GM12878 (cell line): Measurements from ENCODE around the gene DERA. TPM values are rescaled to one million over a fixed set of nuclear protein-coding genes. Genes with fewer than 3 reads are reported as not detected.

ENCODE experiments used
- ATAC-seq: fragments of 200-7000 bp; cut with Tn5 transposase; 3 replicates; pipeline ENCODE4 v1.9.1; 2020; ENCODE audit warnings: mild to moderate bottlenecking, moderate library complexity
- BruUV-seq: library from RNA; stranded (reverse); fragments of 400-500 nt; replicated peaks from 2 replicates; lab custom pipeline; 2021; lab: Mats Ljungman, UMichigan
- CTCF ChIA-PET: fragments of 300-600 bp; sonication (Branson Sonifier 250); formaldehyde crosslinking; extraction: SDS; loops from one replicate; lab custom pipeline; 2021; ENCODE audit warnings: inconsistent platforms; lab: Yijun Ruan, JAX
- POLR2A ChIA-PET: fragments of 350-600 bp; formaldehyde crosslinking; extraction: SDS; loops from one replicate; lab custom pipeline; 2021; ENCODE audit warnings: inconsistent platforms; lab: Charles Lee
- RAD21 ChIA-PET: fragments of 300-600 bp; sonication (Branson Sonifier 250); formaldehyde crosslinking; loops from one replicate; lab custom pipeline; 2023; ENCODE audit warnings: antibody characterized with exemption; ENCODE audit not compliant: unreplicated experiment; lab: Charles Lee
- SMC1A ChIA-PET: fragments of 300-600 bp; sonication (Branson Sonifier 250); formaldehyde crosslinking; loops from one replicate; lab custom pipeline; 2023; ENCODE audit not compliant: unreplicated experiment, uncharacterized antibody; lab: Charles Lee
- DNase-seq: peaks from one replicate; pipeline ENCODE4 v3.0.0-alpha.2; 2011; ENCODE audit warnings: low read depth, low spot score
- FAIRE-seq: peaks from 3 replicates; lab custom pipeline; 2011; peaks lifted over from hg19 to GRCh38; lab: Jason Lieb, UNC
- H2AFZ ChIP-seq: 2 replicates; pipeline ENCODE4 v1.6.0; 2011; ENCODE audit warnings: low read depth, low read length, control low read depth; ENCODE audit not compliant: control insufficient read depth
- H3K27ac ChIP-seq: 2 replicates; pipeline ENCODE4 v1.5.1; 2011; ENCODE audit warnings: control low read depth; ENCODE audit not compliant: control insufficient read depth, insufficient read depth
- H3K27me3 ChIP-seq, 2 experiments: replicated peaks in 1 of 2; 2 replicates each; pipeline versions ENCODE4 v1.6.0 to v1.6.1; 2011; ENCODE audit warnings: low read length in 1 of 2; ENCODE audit not compliant: control insufficient read depth in 2 of 2, insufficient read depth in 2 of 2
- H3K36me3 ChIP-seq, 2 experiments: 2 replicates each; pipeline ENCODE4 v1.5.1; 2011; ENCODE audit warnings: low read length in 1 of 2; ENCODE audit not compliant: control insufficient read depth in 2 of 2, insufficient read depth in 2 of 2
- H3K4me1 ChIP-seq: 2 replicates; pipeline ENCODE4 v1.6.1; 2011; ENCODE audit warnings: mild to moderate bottlenecking, low read length, moderate library complexity, mixed read lengths; ENCODE audit not compliant: control insufficient read depth, insufficient read depth
- H3K4me2 ChIP-seq: 2 replicates; pipeline ENCODE4 v1.6.0; 2011; ENCODE audit warnings: control low read depth; ENCODE audit not compliant: control insufficient read depth, insufficient read depth
- H3K4me3 ChIP-seq: fragments of 200-600 bp; sonication (generic); 2 replicates; pipeline ENCODE4 v1.5.1; 2016
- H3K79me2 ChIP-seq: 2 replicates; pipeline ENCODE4 v1.6.0; 2011; ENCODE audit warnings: low read length; ENCODE audit not compliant: control insufficient read depth, insufficient read depth
- H3K9ac ChIP-seq: 2 replicates; pipeline ENCODE4 v1.8.0; 2011; ENCODE audit warnings: low read length, control low read depth, mixed read lengths; ENCODE audit not compliant: control insufficient read depth, insufficient read depth
- H3K9me3 ChIP-seq: replicated peaks from 3 replicates; pipeline ENCODE4 v1.5.1; 2011; ENCODE audit warnings: mild to moderate bottlenecking, low read length; ENCODE audit not compliant: control insufficient read depth, insufficient read depth
- H4K20me1 ChIP-seq: 2 replicates; pipeline ENCODE4 v1.6.0; 2011; ENCODE audit not compliant: control insufficient read depth, insufficient read depth
- BCLAF1 ChIP-seq: fragments of 450-650 bp; IDR thresholded peaks from 2 replicates; pipeline ENCODE4 v1.6.1; 2017; ENCODE audit warnings: antibody characterized with exemption, mild to moderate bottlenecking, moderate library complexity
- DPF2 ChIP-seq: fragments of 450-650 bp; IDR thresholded peaks from 2 replicates; pipeline ENCODE4 v1.6.1; 2017; ENCODE audit warnings: mild to moderate bottlenecking
- EZH2 ChIP-seq: IDR thresholded peaks from 2 replicates; pipeline ENCODE4 v1.6.1; 2012; ENCODE audit warnings: low read depth, mild to moderate bottlenecking, control low read depth, inconsistent platforms, low read length, borderline replicate concordance; ENCODE audit not compliant: control insufficient read depth
- FOS ChIP-seq: IDR thresholded peaks from 3 replicates; pipeline ENCODE4 v1.6.1; 2011; ENCODE audit warnings: borderline replicate concordance; ENCODE audit not compliant: insufficient read length; ENCODE audit errors: extremely low read depth
- FOXK2 ChIP-seq: fragments of 450-650 bp; IDR thresholded peaks from 2 replicates; pipeline ENCODE4 v1.6.1; 2017; ENCODE audit warnings: mild to moderate bottlenecking, moderate library complexity
- HDGF ChIP-seq: fragments of 450-650 bp; IDR thresholded peaks from 2 replicates; pipeline ENCODE4 v1.6.1; 2016; ENCODE audit warnings: antibody characterized with exemption
- KLF5 ChIP-seq: fragments of 450-650 bp; IDR thresholded peaks from 2 replicates; pipeline ENCODE4 v1.6.1; 2014; ENCODE audit warnings: mild to moderate bottlenecking; ENCODE audit not compliant: partially characterized antibody
- MEF2A ChIP-seq: IDR thresholded peaks from 2 replicates; pipeline ENCODE4 v1.6.1; 2011; ENCODE audit warnings: low read depth, mild to moderate bottlenecking, low read length, moderate library complexity; ENCODE audit not compliant: insufficient read depth
- MEF2B ChIP-seq: fragments of 450-650 bp; IDR thresholded peaks from 2 replicates; pipeline ENCODE4 v1.6.1; 2018; ENCODE audit warnings: mild to moderate bottlenecking, moderate library complexity; ENCODE audit not compliant: partially characterized antibody, poor library complexity, severe bottlenecking
- NFXL1 ChIP-seq: fragments of 450-650 bp; IDR thresholded peaks from 2 replicates; pipeline ENCODE4 v1.6.1; 2017; ENCODE audit warnings: antibody characterized with exemption, mild to moderate bottlenecking, borderline replicate concordance
- NR2C1 ChIP-seq: fragments of 450-650 bp; IDR thresholded peaks from 2 replicates; pipeline ENCODE4 v1.6.1; 2017; ENCODE audit warnings: antibody characterized with exemption, mild to moderate bottlenecking, moderate library complexity
- POLR2AphosphoS2 ChIP-seq: IDR thresholded peaks from 2 replicates; pipeline ENCODE4 v1.6.1; 2011; ENCODE audit warnings: low read depth, mild to moderate bottlenecking, low read length, improper control_type of control experiment, moderate library complexity
- RELA ChIP-seq: fragments of 450-650 bp; IDR thresholded peaks from 2 replicates; pipeline ENCODE4 v1.8.0; 2014; ENCODE audit warnings: borderline replicate concordance; ENCODE audit not compliant: partially characterized antibody
- SIX5 ChIP-seq: IDR thresholded peaks from 2 replicates; pipeline ENCODE4 v1.6.1; 2011; ENCODE audit warnings: mild to moderate bottlenecking, low read depth, low read length, moderate library complexity; ENCODE audit not compliant: severe bottlenecking
- SMC3 ChIP-seq: IDR thresholded peaks from 2 replicates; pipeline ENCODE4 v1.6.1; 2011; ENCODE audit warnings: low read length, improper control_type of control experiment, borderline replicate concordance
- USF1 ChIP-seq: IDR thresholded peaks from 2 replicates; pipeline ENCODE4 v1.6.1; 2011; ENCODE audit warnings: borderline replicate concordance, low read depth, mild to moderate bottlenecking, moderate library complexity, mixed read lengths, low read length; ENCODE audit not compliant: insufficient read depth; ENCODE audit errors: extremely low read length
- ZNF217 ChIP-seq: fragments of 450-650 bp; IDR thresholded peaks from 2 replicates; pipeline ENCODE4 v1.6.1; 2017; ENCODE audit warnings: antibody characterized with exemption, mild to moderate bottlenecking
- ZNF274 ChIP-seq: IDR thresholded peaks from one replicate; pipeline ENCODE4 v1.8.0; 2011; ENCODE audit not compliant: insufficient read length, insufficient read depth
- WGBS: methylation state at CpG from one replicate; pipeline ENCODE4 v1.1.6; 2016; ENCODE audit warnings: low lambda C conversion rate; ENCODE audit not compliant: insufficient replicate concordance, insufficient coverage; ENCODE audit errors: missing lambda C conversion rate; 5-methylcytosine and 5-hydroxymethylcytosine counted together
- in situ Hi-C: fragments of 300-500 bp; cut with MboI; formaldehyde crosslinking; loops from 9 replicates; pipeline ENCODE4 v1.14.3; 2018; ENCODE audit warnings: mixed read lengths
- intact Hi-C: fragments of 100-400 bp; cut with micrococcal nuclease; formaldehyde crosslinking; loops from one replicate; pipeline ENCODE4 v1.14.2; 2022; ENCODE audit not compliant: unreplicated experiment
- polyA plus RNA-seq, 11 experiments: library from polyadenylated mRNA; depleted of rRNA in 4 of 11; unstranded in 6 of 11; stranded (reverse) in 5 of 11; fragments of >200 nt; fragmentation: Nextera tagmentation in 4 of 11; fragmentation: Illumina TruSeq in 1 of 11; extraction: Ambion mirVana in 4 of 11; extraction: Trizol in 1 of 11; gene quantifications; 1 replicate in 1 of 11; 2 replicates in 10 of 11; pipeline versions ENCODE4 v1.2.1 to v1.2.3, GENCODE V29; 2011 to 2016; ENCODE audit warnings: inconsistent platforms in 2 of 11, missing spikeins in 2 of 11, low read depth in 1 of 11
- total RNA-seq, 4 experiments: library from RNA; depleted of rRNA in 3 of 4; stranded (reverse); fragments of >200 nt in 3 of 4; fragmentation: Illumina TruSeq in 1 of 4; extraction: Trizol in 1 of 4; gene quantifications; 2 replicates each; pipeline versions ENCODE4 v1.2.1 to v1.2.3, GENCODE V29; 2013 to 2021

DERA gene
- total and polyA plus RNA-seq, 10 of the 15 experiments (the other 5 are each of a cell fraction or from before 2014, with no cell fraction given), result 34.9 to 97.1 (median 40.8) TPM

- ChIA-PET CTCF (no interaction called here), RAD21 (no interaction called here)
- in situ Hi-C loops, result no loop called here
- Histone ChIP-seq H3K79me2 (no peaks in the 10 kb centered on the region), H3K27me3 (no peaks in the 10 kb centered on the region)
- no TSS peak for BruUV-seq
- ATAC-seq, result no peak
- no peak for TF ChIP-seq HDGF
- TF ChIP-seq FOXK2, result no peak
- no peak for TF ChIP-seq RELA
- TF ChIP-seq NFXL1, result no peak
- no peak for TF ChIP-seq DPF2
- no peak for TF ChIP-seq POLR2AphosphoS2
- no peak for TF ChIP-seq EZH2
- no peak for TF ChIP-seq BCLAF1
- TF ChIP-seq MEF2B, result no peak
- TF ChIP-seq NR2C1, result no peak
- no peak for TF ChIP-seq ZNF217
- no peak for TF ChIP-seq MEF2A
- TF ChIP-seq USF1, result no peak
- no peak for TF ChIP-seq SIX5
- no peak for TF ChIP-seq SMC3
- TF ChIP-seq ZNF274, result no peak
- no peak for TF ChIP-seq FOS
- no peak for TF ChIP-seq KLF5
- TF ChIP-seq, all 136 proteins: peak for 0
- Histone ChIP-seq H4K20me1 (no peaks in the 10 kb centered on the region), H3K9me3 (no peaks in the 10 kb centered on the region), H3K4me3 (no peak overlapping the region), H3K36me3 (peaks cover 0 to 5% of the 10 kb centered on the region in 2 experiments; a peak in 1 of 4 replicates), H3K27ac (no peak overlapping the region), H2AFZ (no peak overlapping the region), H3K9ac (no peak overlapping the region), H3K4me2 (no peak overlapping the region), H3K4me1 (no peaks in the 10 kb centered on the region)
- no peak for DNase-seq
- 100% methylated on average over 3 of the region's 3 CpGs for WGBS
- intact Hi-C loops, result no loop called here
- FAIRE-seq, result no peak
- POLR2A ChIA-PET, result no interaction called here
- SMC1A ChIA-PET, result no interaction called here
Observed at GRCh38 chr12:16036073-16036472, 124.9 kb downstream of the DERA start.
